Measurements from ENCODE around the gene NOL3.
A peak's percentile ranks its signal among the peaks of the same experiment; 100 is the strongest.

NOL3 gene

GRCh38 chr16:67170949-67171649, 761 bp downstream of the NOL3 start:
- DNase-seq (ENCODE audit: low read depth), result no peak

GRCh38 chr16:67173323-67173722, 3.0 kb downstream of the NOL3 start:
- DNase-seq (ENCODE audit: low read depth), result no peak

- DNase-seq (ENCODE audit: low read depth), result no peak
Observed at GRCh38 chr16:67173808-67174705, 3.7 kb downstream of the NOL3 start.

- DNase-seq (ENCODE audit: low read depth), result no peak
Observed at GRCh38 chr16:67174706-67175231, 4.4 kb downstream of the NOL3 start.

GRCh38 chr16:67176662-67177061, 6.3 kb downstream of the NOL3 start:
- DNase-seq (ENCODE audit: low read depth), result no peak

GRCh38 chr16:67177743-67178699, 7.7 kb downstream of the NOL3 start:
- no peak for DNase-seq (ENCODE audit: low read depth)

GRCh38 chr16:67179421-67180080, 9.2 kb downstream of the NOL3 start:
- DNase-seq (ENCODE audit: low read depth), result no peak

- DNase-seq (ENCODE audit: low read depth), result no peak
Observed at GRCh38 chr16:67180166-67180565, 9.8 kb downstream of the NOL3 start.

- DNase-seq (ENCODE audit: low read depth), result no peak
Observed at GRCh38 chr16:67181346-67181745, 11.0 kb downstream of the NOL3 start.

GRCh38 chr16:67182288-67182687, 11.9 kb downstream of the NOL3 start:
- no peak for DNase-seq (ENCODE audit: low read depth)

- DNase-seq (ENCODE audit: low read depth), result no peak
Observed at GRCh38 chr16:67183284-67183626, 12.9 kb downstream of the NOL3 start.

GRCh38 chr16:67183627-67184452, 13.5 kb downstream of the NOL3 start, which contains the start of gene MATCAP1:
TSS of gene MATCAP1 (minus strand) at chr16:67183963. CDS start at chr16:67180610, 3,353 bp downstream.
- DNase-seq (ENCODE audit: low read depth), result peak; percentile 84

GRCh38 chr16:67184453-67184994, 14.2 kb downstream of the NOL3 start:
- no peak for DNase-seq (ENCODE audit: low read depth)

GRCh38 chr16:67184995-67185650, 14.8 kb downstream of the NOL3 start:
- DNase-seq (ENCODE audit: low read depth), result peak; percentile 73

- DNase-seq (ENCODE audit: low read depth), result no peak
Observed at GRCh38 chr16:67185651-67186134, 15.4 kb downstream of the NOL3 start.

GRCh38 chr16:67186550-67186950, 16.2 kb downstream of the NOL3 start:
- no peak for DNase-seq (ENCODE audit: low read depth)

GRCh38 chr16:67187175-67187890, 17.0 kb downstream of the NOL3 start:
- no peak for DNase-seq (ENCODE audit: low read depth)

GRCh38 chr16:67188323-67188722, 18.0 kb downstream of the NOL3 start:
- DNase-seq (ENCODE audit: low read depth), result no peak

GRCh38 chr16:67188798-67189197, 18.5 kb downstream of the NOL3 start:
- DNase-seq (ENCODE audit: low read depth), result no peak

Measured in stimulated activated CD8-positive, alpha-beta memory T cell treated with anti-CD3 and anti-CD28 coated beads, Interleukin-15, amount 100 ng/mL, for 1 hour (primary cell).